ENCODE measurements around the gene TMCO4. TPM values are rescaled to one million over a fixed set of nuclear protein-coding genes. Genes with fewer than 3 reads are reported as not detected.

Gene TMCO4
- total and polyA plus RNA-seq, 2 donors (not counting 1 experiment from before 2014, with no cell fraction given): 12.5 to 24.3 TPM

DNA sequence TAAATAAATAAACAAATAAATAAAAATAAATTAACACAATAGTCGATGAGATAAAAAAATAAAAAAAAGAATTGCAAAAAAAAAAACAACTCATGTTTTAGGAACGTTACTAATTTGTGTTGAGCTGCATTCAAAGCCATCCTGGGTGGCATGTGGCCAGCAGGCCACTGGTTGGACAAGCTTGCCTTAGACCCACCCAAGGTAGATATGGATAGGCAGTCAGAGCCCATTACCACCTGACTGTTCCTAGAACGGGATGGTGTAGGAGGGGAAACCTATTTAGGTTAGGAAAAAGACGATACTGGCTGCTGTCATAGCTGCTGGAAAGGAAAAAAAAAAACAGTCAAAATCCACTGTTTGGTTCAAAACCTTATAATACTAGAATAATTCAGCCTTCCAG is 94.3 kb downstream of the TMCO4 start:
- H3K9me3 ChIP-seq (ENCODE audit: control insufficient read depth, insufficient read depth, low read depth, low read length): no peaks in the 10 kb centered on the region
- H2AFZ ChIP-seq (ENCODE audit: low read length): no peak overlapping the region
- no peaks in the 10 kb centered on the region for H4K20me1 ChIP-seq (ENCODE audit: control insufficient read depth, extremely low read depth, insufficient read depth, low read length)
- H3K27ac ChIP-seq (ENCODE audit: insufficient read depth, low read length): no peak overlapping the region
- no peaks in the 10 kb centered on the region for H3K4me1 ChIP-seq (ENCODE audit: control insufficient read depth, extremely low read depth, insufficient read depth, low read length)
- H3K4me2 ChIP-seq (ENCODE audit: extremely low read depth, insufficient read depth, low read length): no peak overlapping the region
- no peak overlapping the region for H3K4me3 ChIP-seq (replicated peaks in 1 of 4; ENCODE audit: control extremely low read depth in 1 of 4, insufficient read depth in 1 of 4, low read depth in 3 of 4, low read length in 4 of 4)
- TF ChIP-seq EZH2 (IDR thresholded peaks at IDR 0.05; ENCODE audit: low read length, missing control alignments): no peak
- TF ChIP-seq, protein P1, sequence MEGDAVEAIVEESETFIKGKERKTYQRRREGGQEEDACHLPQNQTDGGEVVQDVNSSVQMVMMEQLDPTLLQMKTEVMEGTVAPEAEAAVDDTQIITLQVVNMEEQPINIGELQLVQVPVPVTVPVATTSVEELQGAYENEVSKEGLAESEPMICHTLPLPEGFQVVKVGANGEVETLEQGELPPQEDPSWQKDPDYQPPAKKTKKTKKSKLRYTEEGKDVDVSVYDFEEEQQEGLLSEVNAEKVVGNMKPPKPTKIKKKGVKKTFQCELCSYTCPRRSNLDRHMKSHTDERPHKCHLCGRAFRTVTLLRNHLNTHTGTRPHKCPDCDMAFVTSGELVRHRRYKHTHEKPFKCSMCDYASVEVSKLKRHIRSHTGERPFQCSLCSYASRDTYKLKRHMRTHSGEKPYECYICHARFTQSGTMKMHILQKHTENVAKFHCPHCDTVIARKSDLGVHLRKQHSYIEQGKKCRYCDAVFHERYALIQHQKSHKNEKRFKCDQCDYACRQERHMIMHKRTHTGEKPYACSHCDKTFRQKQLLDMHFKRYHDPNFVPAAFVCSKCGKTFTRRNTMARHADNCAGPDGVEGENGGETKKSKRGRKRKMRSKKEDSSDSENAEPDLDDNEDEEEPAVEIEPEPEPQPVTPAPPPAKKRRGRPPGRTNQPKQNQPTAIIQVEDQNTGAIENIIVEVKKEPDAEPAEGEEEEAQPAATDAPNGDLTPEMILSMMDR (conservative IDR thresholded peaks at IDR 0.05 in 1 of 2, IDR thresholded peaks at IDR 0.05 in 1 of 2; ENCODE audit: low read depth in 1 of 2, low read length in 2 of 2): no peak
- no peaks in the 10 kb centered on the region for H3K27me3 ChIP-seq (ENCODE audit: control insufficient read depth, insufficient read depth, low read length)
- no peak for DNase-seq (ENCODE audit: low read depth in 2 of 2)
- no peaks in the 10 kb centered on the region for H3K36me3 ChIP-seq (ENCODE audit: control insufficient read depth, insufficient read depth, low read length)
- H3K9ac ChIP-seq (ENCODE audit: insufficient read depth, low read length): no peak overlapping the region
- H3K79me2 ChIP-seq (ENCODE audit: control insufficient read depth, insufficient read depth, low read length): no peaks in the 10 kb centered on the region

DNA sequence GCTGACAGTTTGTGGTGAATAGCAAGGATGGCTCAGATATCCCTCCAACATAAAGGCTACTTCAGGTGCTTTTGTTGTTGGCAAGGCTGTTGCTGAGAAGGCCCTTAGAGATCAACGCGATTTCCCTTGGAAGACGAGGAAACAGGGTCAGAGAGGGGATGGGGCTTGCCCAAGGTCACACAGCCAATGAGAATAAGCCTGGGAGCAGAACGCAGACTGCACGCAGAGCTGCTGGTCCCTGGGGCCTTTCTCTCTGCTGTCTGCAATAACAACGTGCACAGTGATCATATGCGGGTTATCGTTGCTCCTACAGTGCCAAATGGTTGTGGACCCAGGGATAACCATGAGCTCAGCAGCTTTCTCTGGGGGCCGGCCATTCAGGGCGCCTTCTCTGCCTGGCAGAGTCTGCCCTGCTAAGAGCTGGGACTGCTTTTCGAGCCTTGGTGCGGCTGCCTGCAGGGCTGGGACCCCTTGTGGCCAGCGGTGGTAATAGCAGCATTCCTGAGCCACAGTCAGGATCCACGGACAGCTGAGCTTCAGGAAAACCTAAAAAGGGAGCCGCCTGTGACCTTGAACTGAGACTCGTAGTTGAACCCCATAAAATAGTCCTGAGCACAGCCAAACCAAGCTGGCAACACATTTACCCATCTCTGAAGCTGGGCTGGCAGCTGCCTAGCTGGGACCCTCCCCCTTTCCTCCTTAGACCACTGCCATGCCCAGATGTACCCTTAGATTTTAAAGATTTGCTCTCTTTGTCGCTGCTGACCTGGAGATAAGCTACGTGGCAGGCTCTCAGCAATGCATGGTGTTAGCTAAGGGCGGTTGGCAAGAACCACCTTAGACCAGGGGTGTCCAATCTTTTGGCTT is 95.2 kb downstream of the TMCO4 start:
- TF ChIP-seq, protein P1 (conservative IDR thresholded peaks at IDR 0.05 in 1 of 2, IDR thresholded peaks at IDR 0.05 in 1 of 2; ENCODE audit: low read depth in 1 of 2, low read length in 2 of 2): peak; percentile 87 to 97
- no peak for TF ChIP-seq EZH2 (IDR thresholded peaks at IDR 0.05; ENCODE audit: low read length, missing control alignments)
- no peak overlapping the region for H3K4me2 ChIP-seq (ENCODE audit: extremely low read depth, insufficient read depth, low read length)
- no peaks in the 10 kb centered on the region for H3K4me1 ChIP-seq (ENCODE audit: control insufficient read depth, extremely low read depth, insufficient read depth, low read length)

DNA sequence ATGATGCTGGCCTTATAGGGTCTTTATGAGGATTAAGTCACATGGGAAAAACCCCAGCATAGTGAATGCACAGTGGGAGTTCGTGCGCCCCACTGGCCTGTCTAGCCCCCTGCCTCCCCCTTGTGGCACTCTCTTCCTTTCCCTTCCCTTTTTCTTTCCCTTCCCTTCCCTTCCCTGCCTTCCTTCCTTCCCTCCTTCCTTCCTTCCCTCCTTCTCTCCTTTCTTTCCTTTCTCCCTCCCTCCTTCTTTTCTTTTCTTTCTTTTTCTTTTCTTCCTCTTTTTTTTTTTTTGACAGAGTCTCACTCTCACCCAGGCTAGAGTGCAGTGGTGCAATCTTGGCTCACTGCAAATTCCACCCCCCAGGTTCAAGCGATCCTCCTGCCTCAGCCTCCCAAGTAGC is 96.4 kb downstream of the TMCO4 start:
- H3K4me3 ChIP-seq (replicated peaks in 1 of 4; ENCODE audit: control extremely low read depth in 1 of 4, insufficient read depth in 1 of 4, low read depth in 3 of 4, low read length in 4 of 4): no peak overlapping the region
- H4K20me1 ChIP-seq (ENCODE audit: control insufficient read depth, extremely low read depth, insufficient read depth, low read length): no peaks in the 10 kb centered on the region
- no peaks in the 10 kb centered on the region for H3K36me3 ChIP-seq (ENCODE audit: control insufficient read depth, insufficient read depth, low read length)
- TF ChIP-seq, protein P1 (conservative IDR thresholded peaks at IDR 0.05 in 1 of 2, IDR thresholded peaks at IDR 0.05 in 1 of 2; ENCODE audit: low read depth in 1 of 2, low read length in 2 of 2): no peak
- TF ChIP-seq EZH2 (IDR thresholded peaks at IDR 0.05; ENCODE audit: low read length, missing control alignments): no peak
- no peaks in the 10 kb centered on the region for H3K4me1 ChIP-seq (ENCODE audit: control insufficient read depth, extremely low read depth, insufficient read depth, low read length)
- no peak overlapping the region for H3K4me2 ChIP-seq (ENCODE audit: extremely low read depth, insufficient read depth, low read length)
- H3K79me2 ChIP-seq (ENCODE audit: control insufficient read depth, insufficient read depth, low read length): no peaks in the 10 kb centered on the region
- no peak overlapping the region for H3K27ac ChIP-seq (ENCODE audit: insufficient read depth, low read length)
- no peaks in the 10 kb centered on the region for H3K9me3 ChIP-seq (ENCODE audit: control insufficient read depth, insufficient read depth, low read depth, low read length)
- H3K27me3 ChIP-seq (ENCODE audit: control insufficient read depth, insufficient read depth, low read length): no peaks in the 10 kb centered on the region
- H2AFZ ChIP-seq (ENCODE audit: low read length): no peak overlapping the region
- DNase-seq (ENCODE audit: low read depth in 2 of 2): no peak
- H3K9ac ChIP-seq (ENCODE audit: insufficient read depth, low read length): no peak overlapping the region

More for the DNA sequence above, 95.2 kb downstream of the TMCO4 start:
- H3K9ac ChIP-seq (ENCODE audit: insufficient read depth, low read length): no peak overlapping the region
- peak; percentile 63 to 68 for DNase-seq (ENCODE audit: low read depth in 2 of 2)
- no peaks in the 10 kb centered on the region for H4K20me1 ChIP-seq (ENCODE audit: control insufficient read depth, extremely low read depth, insufficient read depth, low read length)
- H3K27ac ChIP-seq (ENCODE audit: insufficient read depth, low read length): no peak overlapping the region
- no peaks in the 10 kb centered on the region for H3K79me2 ChIP-seq (ENCODE audit: control insufficient read depth, insufficient read depth, low read length)
- no peak overlapping the region for H3K4me3 ChIP-seq (replicated peaks in 1 of 4; ENCODE audit: control extremely low read depth in 1 of 4, insufficient read depth in 1 of 4, low read depth in 3 of 4, low read length in 4 of 4)
- H3K9me3 ChIP-seq (ENCODE audit: control insufficient read depth, insufficient read depth, low read depth, low read length): no peaks in the 10 kb centered on the region
- H3K27me3 ChIP-seq (ENCODE audit: control insufficient read depth, insufficient read depth, low read length): no peaks in the 10 kb centered on the region
- no peak overlapping the region for H2AFZ ChIP-seq (ENCODE audit: low read length)
- H3K36me3 ChIP-seq (ENCODE audit: control insufficient read depth, insufficient read depth, low read length): no peaks in the 10 kb centered on the region

Measured in fibroblast of lung (primary cell).